22Rv1 (cell line): ENCODE results near the gene ATXN7L1.

Experiments
- H3K27ac ChIP-seq: fragments of 450-650 bp; 2 replicates; pipeline ENCODE4 v1.5.1; 2017
- ZFX ChIP-seq: fragments of 450-650 bp; IDR thresholded peaks from 2 replicates; pipeline ENCODE4 v1.6.1; 2017; ENCODE audit warnings: antibody characterized with exemption, borderline replicate concordance

The ATXN7L1 gene

GRCh38 chr7:105559926-105560325 lies 316.5 kb downstream of the ATXN7L1 start:
- H3K27ac ChIP-seq, result no peak overlapping the region
- TF ChIP-seq ZFX, result no peak
